Measurements from ENCODE around the gene ZBTB1.
"Not testable (repeated sequence)": the region's sequence is repeated elsewhere in the genome, so short reads cannot be mapped to it uniquely, and the experiment has no call there.

The ZBTB1 gene

DNA sequence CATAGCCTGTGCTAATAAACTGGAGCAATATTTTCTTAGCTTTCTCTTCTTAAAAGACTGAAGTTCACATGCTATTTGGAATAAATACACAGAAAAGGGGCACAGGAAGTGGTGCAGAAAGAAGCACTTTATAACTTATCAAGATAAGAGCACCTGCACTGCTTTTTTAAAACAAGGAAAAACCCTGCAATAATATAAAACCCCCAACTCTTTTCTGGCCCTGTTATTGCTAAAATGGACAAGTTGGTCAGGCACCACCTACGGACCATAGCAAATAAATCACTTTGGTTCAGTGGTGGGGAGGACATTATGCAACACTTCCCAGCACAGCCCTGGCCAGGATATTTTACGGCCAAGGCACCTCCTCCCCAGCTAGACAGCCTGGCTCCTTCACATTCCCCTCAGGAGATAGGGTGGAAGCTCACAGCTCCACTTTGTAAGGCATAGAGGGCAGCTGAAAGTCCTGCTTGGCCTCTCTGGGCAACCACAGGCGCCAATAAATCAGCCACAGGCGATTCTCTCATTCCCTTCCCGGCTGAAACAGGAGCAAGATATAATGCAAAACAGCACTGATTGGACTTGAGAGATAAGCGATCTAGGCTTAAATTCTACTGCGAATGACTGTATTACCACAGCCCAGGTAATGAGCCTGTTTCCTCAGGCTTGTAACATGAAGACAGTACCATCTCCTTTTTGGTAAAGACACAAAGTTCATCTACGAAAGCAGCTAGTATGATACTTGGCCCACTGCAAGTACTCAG, 3.0 kb upstream of the ZBTB1 start:
- DNase-seq, result no peak

DNA sequence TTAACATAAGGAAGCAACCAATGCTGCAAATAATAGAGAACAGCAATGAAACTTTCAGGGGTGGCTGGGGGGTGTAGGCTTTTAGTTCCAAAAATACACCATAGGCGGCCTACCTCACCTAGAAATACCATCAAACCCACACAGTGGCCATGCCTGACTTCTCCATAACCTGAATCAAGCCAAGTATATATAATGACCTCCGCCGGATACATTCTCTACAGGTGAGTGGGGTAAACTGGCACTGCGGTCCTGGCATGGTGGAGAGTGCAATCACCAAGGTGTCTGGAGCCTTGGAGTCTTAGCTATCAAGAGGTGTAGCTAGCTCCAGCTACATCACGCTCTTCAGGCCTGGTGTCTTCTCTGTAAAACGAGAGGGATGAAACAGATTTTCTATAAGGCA, 2.1 kb upstream of the ZBTB1 start:
- DNase-seq, result no peak

DNA sequence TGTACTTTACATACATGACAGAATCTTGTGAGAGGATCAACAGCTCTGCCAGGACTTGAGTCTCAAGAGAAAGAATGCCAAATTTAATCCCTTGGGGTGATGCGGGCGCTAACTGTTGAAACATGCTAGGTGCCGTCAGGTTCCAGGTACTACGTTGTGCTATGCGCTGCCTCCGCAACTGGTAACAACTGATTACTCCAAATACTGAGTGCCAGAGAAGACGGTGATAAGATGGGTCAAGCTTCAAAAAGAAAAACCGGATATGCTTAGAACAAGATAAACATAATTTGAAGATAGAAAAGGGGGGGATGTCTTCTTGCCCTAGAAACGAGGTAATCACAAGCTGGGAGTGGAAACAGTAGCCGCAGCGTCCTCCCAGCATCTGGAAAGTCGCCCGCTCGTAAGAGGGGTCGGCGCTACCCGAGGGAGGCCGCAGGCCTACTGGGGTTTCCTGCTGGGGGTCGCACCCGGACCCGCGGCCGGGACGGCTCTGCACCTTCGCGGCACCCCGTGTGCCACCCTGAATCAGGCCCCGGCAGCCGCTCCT, 1.6 kb upstream of the ZBTB1 start:
- no peak for DNase-seq

DNA sequence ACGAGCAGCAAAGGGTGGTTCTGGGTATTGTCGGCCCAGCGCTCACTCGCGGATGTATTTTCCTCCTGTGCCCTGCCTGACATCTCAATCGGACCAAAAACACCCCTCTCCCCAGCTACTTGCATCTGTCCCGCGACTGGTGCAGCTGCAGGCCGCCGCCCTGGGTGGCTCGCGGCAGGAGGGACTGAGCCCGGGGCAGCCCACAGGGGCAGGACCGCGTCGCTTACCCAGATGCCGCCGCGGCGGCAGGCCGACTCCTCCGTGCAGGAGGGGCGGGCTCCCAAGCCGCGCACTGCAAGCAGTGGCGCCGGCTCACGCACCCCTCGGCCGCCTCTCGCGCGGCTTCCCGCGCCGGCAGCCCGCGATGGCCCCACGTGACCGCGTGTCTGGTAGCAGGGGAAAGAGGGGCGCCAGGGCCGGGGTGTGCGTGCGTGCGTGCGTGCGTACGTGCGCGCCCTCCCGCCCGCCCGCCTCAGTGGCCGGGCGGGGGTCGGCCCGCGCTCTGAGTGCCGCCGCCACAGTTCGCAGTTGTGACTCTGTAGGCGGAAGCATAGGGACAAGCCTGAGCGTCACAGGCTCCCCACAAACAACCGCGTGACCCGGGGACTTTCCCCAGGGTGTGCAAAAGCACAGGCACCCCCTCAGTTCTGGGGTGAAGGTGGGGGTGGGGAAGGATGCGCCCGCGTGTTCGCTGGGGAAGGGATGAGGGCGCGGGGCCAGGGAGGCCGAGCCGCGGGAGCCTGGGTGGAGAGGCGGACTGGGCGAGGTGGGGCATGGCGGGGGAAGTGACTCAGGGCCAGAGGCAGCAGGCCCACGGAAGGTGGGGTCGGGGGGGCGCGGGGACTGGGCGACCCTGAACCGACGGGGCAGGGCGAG, 898 bp upstream of the ZBTB1 start, which contains the start of gene ZBTB25:
Gene ZBTB25 (minus strand): TSS at position 405 of the 876 bp plus-strand sequence. CDS start 13,305 bp downstream, outside the sequence.
- DNase-seq, result peak; percentile 95

DNA sequence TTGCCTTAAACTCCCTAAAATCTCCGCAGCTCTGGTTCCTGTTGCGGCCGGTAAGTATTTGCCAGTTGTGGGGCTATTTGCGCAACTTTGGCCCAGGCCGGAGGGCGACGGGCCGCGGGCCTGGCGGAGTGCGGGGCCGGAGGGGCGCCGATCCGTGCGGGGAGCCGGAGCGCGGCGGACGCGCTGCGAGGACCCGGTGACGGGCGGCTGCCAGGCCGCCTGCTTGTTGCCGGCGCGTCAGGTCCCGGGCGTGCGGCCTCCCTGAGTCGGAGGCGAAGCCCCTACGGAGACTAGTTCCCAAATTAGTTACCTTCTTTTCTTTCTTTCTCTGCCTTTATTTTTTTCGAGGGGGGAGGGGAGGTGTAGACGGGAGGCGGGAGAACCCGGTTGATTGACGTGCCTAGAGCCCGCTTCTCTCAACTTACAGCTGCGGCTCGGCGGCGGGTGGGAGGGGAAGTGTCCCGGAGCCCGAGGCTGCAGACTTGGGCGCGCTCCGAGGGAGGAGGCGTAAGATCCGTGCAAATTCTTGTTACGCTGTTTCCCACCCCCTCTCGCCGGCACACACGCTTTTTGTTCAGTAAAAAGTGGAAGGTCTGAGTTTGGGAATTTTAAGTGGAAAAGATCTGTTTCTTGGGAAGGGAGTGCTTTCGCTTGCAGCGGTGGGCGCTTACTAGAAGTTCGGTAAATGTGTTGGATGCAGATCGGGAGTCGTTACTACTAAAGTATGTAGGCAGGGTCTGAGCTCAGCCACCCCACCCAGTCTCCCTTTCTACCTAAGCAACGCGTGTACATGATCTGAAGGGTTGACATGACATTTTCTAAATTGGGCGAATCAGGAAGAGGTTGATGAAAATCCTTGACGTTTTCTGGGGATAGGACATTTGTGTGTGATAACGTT, 576 bp downstream of the ZBTB1 start:
- DNase-seq, result peak; percentile 92

DNA sequence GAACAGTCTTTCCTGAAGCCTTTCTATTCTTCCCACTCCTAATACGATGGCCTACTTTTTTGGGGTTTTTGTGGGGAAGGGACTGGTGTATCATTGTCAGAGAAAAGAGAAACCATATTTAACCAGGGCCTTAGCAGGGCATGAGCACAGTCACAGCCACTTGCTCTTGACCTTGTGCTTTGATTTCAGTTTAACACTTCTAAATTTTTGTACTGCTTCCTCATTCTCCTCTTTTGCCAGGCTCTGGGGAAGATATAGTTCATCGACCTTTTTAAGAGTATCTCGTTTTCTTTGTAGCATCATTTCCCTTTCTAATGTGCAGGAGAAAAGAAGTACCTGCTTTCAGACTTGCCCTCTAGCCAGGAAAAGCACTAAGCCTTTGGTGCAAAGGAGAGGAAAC, 2.2 kb downstream of the ZBTB1 start:
- DNase-seq, result peak; percentile 68

DNA sequence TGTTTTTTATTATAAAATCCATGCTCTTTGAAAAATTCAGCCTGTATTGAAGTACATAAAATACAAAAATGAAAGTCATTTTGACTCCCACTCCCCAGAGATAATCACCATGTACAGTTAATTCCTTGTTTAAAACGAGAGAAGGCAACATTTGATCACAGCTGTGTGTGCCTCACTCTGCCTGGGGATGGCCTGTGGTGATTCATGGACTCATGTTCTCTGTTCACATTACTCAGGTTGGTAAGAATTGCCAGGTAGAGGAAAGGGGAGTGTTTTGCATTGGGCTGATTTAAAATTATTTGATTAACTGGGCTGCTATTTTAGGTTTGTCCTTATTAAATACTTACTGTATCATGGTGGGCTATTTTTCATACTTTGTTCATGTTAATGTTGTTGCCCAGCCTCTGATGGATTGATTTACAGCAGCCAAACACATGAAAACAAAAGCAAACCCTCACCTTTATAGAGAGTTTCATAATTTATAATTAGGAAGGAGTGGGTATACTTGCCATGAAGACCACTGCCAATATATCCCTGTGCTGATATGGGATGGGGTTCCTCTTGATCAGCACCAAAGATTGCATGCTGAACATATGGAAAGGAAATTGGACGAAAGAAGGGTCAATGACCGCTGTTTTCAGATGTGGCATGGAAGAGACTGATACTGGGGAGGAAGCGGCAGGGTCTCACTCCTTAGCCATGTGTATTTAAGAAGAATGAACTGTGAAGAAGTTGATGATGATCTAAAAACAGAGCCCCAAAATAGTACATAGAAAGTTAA, 3.0 kb downstream of the ZBTB1 start:
- DNase-seq, result no peak

DNA sequence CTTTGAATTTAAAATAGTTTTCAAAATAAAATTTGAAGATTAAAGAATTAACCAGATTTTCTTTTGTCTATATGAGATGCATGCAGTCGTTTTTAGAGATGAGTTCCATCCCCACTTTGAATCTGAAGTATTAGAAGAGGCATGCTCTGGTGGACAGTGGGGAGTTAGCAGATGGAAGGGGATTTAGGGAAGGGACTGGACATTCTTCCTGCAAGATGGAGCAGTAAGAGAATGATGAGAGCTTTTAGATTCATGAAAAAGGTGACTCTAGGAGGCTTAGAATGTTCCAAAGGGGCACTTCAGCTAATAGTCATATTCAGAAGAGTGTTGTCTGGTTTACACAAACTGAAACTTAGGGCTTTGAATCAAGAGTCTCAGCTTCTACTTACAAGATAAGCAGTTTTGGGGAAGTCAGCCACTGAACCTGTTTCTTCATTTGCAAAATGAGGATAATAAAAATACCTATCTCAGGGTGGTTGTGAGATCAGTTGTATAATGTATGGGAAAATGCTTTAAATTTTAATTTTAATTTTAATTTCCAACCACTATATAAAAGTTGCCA, 3.7 kb downstream of the ZBTB1 start:
- DNase-seq, result no peak

DNA sequence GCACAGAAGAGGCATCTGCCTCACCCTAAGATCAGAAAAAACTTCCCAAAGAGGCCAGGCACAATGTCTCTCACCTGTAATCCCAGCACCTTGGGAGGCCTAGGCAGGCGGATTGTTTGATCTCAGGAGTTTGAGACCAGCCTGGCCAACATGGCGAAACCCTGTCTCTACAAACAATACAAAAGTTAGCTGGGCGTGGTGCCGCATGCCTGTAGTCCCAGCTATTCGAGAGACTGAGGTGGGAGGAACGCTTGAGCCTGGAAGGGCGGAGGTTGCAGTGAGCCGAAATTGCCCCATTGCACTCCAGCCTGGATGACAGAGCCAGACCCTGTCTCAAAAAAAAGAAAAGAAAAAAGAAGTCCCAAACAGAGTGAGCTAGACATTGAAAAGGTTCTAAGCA, 4.5 kb downstream of the ZBTB1 start:
- DNase-seq, result no peak

DNA sequence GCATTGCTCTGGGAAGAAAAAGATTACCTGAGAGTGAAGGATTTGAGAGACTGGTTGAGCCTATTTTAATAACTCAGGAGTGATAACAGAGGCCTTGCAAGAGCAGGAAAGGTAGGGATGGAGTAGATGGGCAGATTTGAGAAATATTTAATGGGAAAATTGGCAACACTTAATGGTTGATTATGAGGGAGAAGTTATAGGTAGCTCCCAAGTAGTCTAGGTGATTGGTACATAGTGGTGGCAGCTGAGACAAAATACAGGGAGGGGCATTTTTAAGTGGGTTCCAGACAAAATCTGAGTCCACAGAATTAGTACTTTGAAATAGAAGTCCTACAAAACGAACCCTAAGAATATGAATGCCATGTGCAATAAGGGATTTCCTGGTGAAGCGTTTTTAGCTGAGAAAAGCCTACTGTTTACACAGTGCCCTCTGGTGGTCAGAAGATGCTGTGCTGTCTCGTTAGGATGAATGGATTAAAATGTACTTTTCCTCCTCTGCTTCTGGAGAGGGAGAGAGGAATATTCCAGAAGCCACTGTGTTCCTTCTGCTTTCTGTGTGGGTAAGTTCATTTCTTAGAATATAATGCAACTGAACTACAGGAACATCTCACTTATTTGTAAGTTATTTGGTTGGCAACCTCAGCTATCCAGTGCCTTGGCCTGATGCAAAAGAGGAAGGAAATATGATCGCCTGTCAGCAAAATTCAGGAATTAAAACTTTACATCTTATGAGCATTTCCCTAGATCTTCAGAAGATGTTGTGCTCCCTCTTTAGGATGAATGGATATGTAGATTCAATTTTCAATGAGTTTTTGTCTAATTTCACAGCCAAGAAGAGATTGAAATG, 6.5 kb downstream of the ZBTB1 start:
- DNase-seq, result peak; percentile 85

DNA sequence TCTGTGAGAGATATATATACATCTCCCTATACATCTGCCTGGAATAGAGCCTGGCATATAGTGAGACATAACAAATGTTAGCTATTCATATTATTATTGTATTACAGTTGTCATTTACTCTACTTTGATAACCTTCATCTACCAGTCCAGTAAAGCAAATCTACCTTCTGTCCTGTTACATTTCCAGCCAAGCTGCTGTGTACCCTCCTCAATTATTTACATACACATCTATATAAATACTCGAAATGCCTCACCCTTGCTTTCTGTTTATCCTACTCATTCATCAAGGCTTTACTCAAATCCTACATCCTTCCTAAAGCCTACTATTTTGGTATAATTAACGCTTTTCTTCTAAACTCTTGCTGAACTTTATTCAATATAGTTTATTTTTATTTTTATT, 8.7 kb downstream of the ZBTB1 start:
- no peak for DNase-seq

DNA sequence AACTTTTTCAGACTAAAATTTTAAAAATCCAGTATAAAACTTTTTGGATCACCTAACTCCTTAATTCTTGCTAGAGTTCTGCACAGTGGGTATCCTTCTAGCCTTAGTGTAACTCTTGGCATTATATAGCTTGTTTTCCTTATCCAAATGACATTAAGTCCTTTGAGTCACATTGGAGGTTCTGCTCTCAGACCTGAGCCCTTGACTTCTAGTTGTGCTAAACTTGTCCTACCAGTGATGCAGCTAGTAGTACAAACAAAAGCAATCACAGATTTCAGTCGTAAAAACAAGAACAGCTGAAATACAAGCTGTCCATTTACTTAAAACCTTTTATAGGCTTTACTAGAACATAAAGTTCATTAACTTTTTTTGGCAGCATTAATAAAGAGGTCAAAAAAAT, 10.5 kb downstream of the ZBTB1 start:
- DNase-seq, result no peak

DNA sequence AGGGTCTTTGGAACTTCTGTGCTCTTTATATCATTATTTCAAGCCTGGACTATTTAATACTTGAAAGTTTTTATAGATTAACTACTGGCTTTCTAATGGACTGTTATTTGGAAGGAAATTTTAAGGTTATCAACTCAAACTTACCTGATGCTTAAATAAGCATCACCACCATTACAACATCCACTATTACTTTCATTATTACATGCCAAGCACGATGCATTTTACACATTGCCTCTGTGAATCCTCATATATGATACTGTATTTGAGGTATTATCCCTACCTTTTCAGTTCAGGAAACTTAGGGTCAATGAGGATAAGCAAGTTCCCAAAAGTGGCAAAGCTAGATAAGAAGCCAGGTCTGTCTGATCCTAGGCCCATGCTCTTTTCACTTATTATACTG, 12.4 kb downstream of the ZBTB1 start:
- no peak for DNase-seq

DNA sequence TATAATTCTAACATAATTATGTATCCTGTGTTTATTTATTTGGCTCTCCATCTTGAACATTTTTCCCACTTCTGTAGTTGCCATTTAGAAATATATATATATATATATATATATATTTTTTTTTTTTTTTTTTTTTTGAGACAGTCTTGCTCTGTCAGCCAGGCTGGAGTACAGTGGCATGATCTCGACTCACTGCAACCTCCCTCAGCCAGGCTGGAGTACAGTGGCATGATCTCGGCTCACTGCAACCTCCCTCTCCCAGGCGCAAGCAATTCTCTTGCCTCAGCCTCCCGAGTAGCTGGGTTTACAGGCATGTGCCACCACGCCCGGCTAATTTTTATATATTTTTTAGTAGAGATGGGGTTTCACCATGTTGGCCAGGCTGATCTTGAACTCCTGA, 13.1 kb downstream of the ZBTB1 start:
- DNase-seq, result not testable (repeated sequence)

DNA sequence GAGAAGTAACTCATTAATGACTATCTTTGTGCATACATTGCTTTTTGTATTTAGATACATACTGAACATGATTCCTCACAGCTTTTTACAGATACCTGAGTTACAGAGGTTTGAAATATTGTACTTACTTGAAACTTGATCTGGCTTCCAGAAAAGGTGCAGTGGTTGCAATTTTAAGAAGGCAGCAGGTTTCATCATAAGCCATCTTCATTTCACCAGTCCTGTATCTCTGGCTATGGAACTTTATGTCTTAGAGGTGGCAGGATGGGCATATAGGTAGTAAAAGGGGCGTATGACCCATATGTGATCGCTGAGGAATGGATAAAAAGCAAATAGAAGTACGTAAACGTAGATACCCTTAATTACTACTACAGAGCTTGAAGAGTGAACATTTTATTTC, 13.7 kb downstream of the ZBTB1 start:
- DNase-seq, result no peak

DNA sequence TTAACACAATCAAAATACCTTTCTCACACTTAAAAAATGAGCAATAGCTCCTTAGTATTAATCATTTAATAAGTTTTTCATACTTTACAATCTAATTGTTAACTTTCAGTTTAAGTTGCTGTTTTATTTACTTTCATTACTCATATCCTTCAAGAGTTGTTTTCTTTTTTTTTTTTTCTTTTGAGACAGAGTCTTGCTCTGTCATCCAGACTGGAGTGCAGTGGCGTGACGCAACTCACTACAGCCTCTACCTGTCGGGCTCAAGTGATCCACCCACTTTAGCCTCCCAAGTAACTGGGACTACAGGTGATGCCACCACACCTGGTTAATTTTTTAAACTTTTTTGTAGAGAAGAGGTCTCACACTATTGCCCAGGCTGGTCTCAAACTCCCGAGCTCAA, 16.1 kb downstream of the ZBTB1 start:
- DNase-seq, result no peak

DNA sequence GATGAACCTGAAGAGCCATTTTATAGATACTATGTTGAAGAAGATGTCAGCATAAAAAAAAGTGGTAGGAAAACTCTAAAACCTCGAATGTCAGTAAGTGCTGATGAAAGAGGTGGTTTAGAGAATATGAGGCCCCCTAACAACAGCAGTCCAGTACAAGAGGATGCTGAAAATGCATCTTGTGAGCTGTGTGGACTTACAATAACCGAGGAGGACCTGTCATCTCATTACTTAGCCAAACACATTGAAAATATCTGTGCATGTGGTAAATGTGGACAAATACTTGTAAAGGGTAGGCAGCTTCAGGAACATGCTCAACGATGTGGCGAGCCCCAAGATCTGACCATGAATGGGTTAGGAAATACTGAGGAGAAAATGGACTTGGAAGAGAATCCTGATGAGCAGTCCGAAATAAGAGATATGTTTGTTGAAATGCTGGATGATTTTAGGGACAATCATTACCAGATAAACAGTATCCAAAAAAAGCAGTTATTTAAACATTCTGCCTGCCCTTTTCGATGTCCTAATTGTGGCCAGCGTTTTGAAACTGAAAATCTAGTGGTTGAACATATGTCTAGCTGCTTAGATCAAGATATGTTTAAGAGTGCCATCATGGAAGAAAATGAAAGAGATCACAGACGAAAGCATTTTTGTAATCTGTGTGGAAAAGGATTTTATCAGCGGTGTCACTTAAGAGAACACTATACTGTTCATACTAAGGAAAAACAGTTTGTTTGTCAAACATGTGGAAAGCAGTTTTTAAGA, 18.2 kb downstream of the ZBTB1 start:
- DNase-seq, result no peak

DNA sequence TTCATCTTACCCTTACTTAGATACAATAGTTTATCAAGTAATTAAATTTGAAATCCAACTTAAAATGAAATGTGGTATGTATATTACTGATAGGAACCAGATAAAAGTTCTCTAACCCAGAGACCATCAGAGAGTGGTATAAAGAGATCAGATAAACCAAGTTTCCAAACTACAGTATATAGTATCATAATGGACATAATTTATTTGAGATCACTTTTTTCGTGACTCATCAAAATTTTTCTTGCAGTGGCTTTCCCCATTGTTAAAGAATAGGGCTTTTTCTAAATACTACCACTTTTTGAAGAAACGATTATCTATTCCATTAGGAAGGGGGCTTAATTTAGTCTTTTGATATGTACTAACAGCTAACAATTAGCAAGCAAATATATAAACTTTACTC, 20.8 kb downstream of the ZBTB1 start:
- DNase-seq, result no peak

DNA sequence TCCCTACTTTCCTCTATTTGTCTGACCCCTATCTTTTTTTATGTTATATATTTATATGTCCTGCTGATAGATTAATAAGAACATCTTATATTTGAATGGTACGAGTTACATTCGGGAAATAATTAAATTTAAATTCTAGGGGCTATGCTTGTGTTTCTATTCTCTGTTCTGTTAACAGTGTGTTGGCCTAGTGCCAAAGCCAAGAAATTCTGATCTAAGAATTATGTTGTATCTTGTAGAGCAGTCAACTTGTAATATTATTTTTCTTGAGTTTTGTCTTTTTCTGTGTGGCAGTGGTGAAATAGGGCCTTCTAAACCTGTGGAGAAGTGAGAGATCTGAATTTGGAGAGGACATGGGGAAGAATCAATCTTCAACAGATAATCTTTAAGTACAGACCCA, 27.0 kb downstream of the ZBTB1 start:
- no peak for DNase-seq

Data from suppressor macrophage treated with lipopolysaccharide for 4 hours (primary cell).